Activated naive CD8-positive, alpha-beta T cell treated with anti-CD3 and anti-CD28 coated beads, Interleukin-2, amount 10 ng/mL, durations not matched to agents 7 days and 5 days (primary cell): ENCODE measurements around the gene EDARADD. TPM values are rescaled to one million over a fixed set of nuclear protein-coding genes. Genes with fewer than 3 reads are reported as not detected.

Source experiments
- ATAC-seq: fragments of 150-1000 bp; cut with Tn5 transposase; one replicate; pipeline ENCODE4 v1.10.0; 2021; ENCODE audit warnings: low read depth, moderate library complexity
- POLR2A ChIA-PET: fragments of 350-600 bp; sonication (Branson Sonifier 250); formaldehyde crosslinking; loops from one replicate; lab custom pipeline; 2021; ENCODE audit warnings: antibody characterized with exemption; lab: Charles Lee
- DNase-seq: peaks from one replicate; pipeline ENCODE4 v3.0.0; 2021
- H3K27ac Mint-ChIP-seq: one replicate; pipeline ENCODE4 v1.8.0; 2022; ENCODE audit warnings: mild to moderate bottlenecking, mixed read lengths
- H3K27me3 Mint-ChIP-seq: one replicate; pipeline ENCODE4 v1.8.0; 2022; ENCODE audit warnings: mild to moderate bottlenecking, moderate library complexity, mixed read lengths
- H3K36me3 Mint-ChIP-seq: one replicate; pipeline ENCODE4 v1.8.0; 2021; ENCODE audit warnings: mild to moderate bottlenecking, mixed read lengths
- H3K4me1 Mint-ChIP-seq: one replicate; pipeline ENCODE4 v1.8.0; 2021; ENCODE audit warnings: mixed read lengths
- H3K4me3 Mint-ChIP-seq: one replicate; pipeline ENCODE4 v1.8.0; 2022; ENCODE audit warnings: mild to moderate bottlenecking, moderate library complexity, mixed read lengths
- H3K9me3 Mint-ChIP-seq: one replicate; pipeline ENCODE4 v1.8.0; 2021; ENCODE audit warnings: mixed read lengths
- total RNA-seq, 2 experiments: library from RNA; stranded (reverse); gene quantifications; one replicate each; pipeline ENCODE4 v1.2.3, GENCODE V29; 2021

Gene EDARADD
- total RNA-seq, 2 experiments from 2014 or later, result 3.1 to 3.6 TPM

- POLR2A ChIA-PET, result no interaction called here
- H3K4me3 Mint-ChIP-seq, result no peak overlapping the region
- peaks cover 5% of the 10 kb centered on the region for H3K4me1 Mint-ChIP-seq
- no peaks in the 10 kb centered on the region for H3K36me3 Mint-ChIP-seq
- H3K9me3 Mint-ChIP-seq, result no peaks in the 10 kb centered on the region
- DNase-seq, result no peak
- H3K27ac Mint-ChIP-seq, result no peak overlapping the region
- ATAC-seq, result no peak
- peaks cover 10% of the 10 kb centered on the region for H3K27me3 Mint-ChIP-seq
Observed at GRCh38 chr1:236509647-236510401, 115.7 kb downstream of the EDARADD start.

GRCh38 chr1:236511735-236512418, 117.8 kb downstream of the EDARADD start:
- DNase-seq, result no peak
- peaks cover 13% of the 10 kb centered on the region for H3K4me1 Mint-ChIP-seq

GRCh38 chr1:236514703-236515442, 120.8 kb downstream of the EDARADD start:
- no peak for DNase-seq
- Mint-ChIP-seq H3K4me3 (no peak overlapping the region), H3K36me3 (no peaks in the 10 kb centered on the region)

More at GRCh38 chr1:236511735-236512418, 117.8 kb downstream of the EDARADD start:
- POLR2A ChIA-PET, result no interaction called here
- H3K27ac Mint-ChIP-seq, result no peak overlapping the region
- ATAC-seq, result no peak
- H3K4me3 Mint-ChIP-seq, result no peak overlapping the region
- peaks cover 11% of the 10 kb centered on the region for H3K27me3 Mint-ChIP-seq
- no peaks in the 10 kb centered on the region for H3K36me3 Mint-ChIP-seq
- H3K9me3 Mint-ChIP-seq, result no peaks in the 10 kb centered on the region

GRCh38 chr1:236515443-236515958, 121.4 kb downstream of the EDARADD start:
- H3K9me3 Mint-ChIP-seq, result no peaks in the 10 kb centered on the region
- H3K4me1 Mint-ChIP-seq, result peaks cover 15% of the 10 kb centered on the region
- H3K27me3 Mint-ChIP-seq, result peaks cover 17% of the 10 kb centered on the region
- no peak for ATAC-seq
- H3K4me3 Mint-ChIP-seq, result no peak overlapping the region
- POLR2A ChIA-PET, result no interaction called here
- no peaks in the 10 kb centered on the region for H3K36me3 Mint-ChIP-seq
- DNase-seq, result no peak
- H3K27ac Mint-ChIP-seq, result no peak overlapping the region

More at GRCh38 chr1:236514703-236515442, 120.8 kb downstream of the EDARADD start:
- Mint-ChIP-seq H3K9me3 (no peaks in the 10 kb centered on the region), H3K4me1 (peaks cover 15% of the 10 kb centered on the region), H3K27me3 (peaks cover 21% of the 10 kb centered on the region), H3K27ac (no peak overlapping the region)
- POLR2A ChIA-PET, result no interaction called here
- no peak for ATAC-seq

DNA sequence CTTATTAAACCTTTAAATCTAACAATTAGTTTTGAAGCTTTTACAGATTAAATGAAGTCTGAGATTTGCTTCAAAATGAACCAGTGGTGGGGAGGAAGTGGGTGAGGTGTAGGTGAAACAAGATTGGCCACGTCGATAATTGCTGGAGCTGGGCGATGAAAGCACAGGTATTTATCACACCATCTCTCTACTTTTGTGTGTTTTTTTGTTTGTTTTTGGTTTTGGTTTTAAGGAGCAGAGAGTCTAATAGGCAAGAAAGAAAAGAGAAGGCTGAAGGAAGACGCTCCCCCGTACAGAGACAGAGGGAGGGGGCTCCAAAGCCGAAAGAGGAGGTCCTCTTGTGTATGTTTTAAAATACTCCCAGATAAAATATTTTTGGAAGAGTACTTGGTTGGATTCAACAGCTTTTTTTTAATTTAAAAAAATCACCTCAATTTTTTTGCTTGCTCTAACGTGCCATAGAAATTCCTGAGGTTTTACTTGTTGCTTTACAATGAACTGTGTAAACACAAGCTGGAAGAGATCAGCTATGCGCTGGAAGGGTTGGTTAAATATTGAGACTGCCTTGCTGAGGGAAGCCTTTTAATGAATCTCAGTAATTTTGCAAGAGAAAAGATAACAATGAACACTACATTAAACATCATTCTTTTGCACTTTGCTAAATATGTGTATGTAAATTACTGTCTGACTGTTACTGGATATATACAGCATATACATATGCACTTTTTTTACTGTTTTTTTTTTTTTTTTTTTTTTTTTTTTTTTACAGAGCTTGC, 123.0 kb downstream of the EDARADD start:
- POLR2A ChIA-PET, result no interaction called here
- Mint-ChIP-seq H3K36me3 (peaks cover 3% of the 10 kb centered on the region), H3K27ac (peak overlapping the region; percentile 49), H3K9me3 (no peaks in the 10 kb centered on the region), H3K27me3 (peaks cover 13% of the 10 kb centered on the region), H3K4me1 (peaks cover 15% of the 10 kb centered on the region), H3K4me3 (peak overlapping the region; percentile 60)
- peak; percentile 73 for ATAC-seq
- DNase-seq, result no peak

DNA sequence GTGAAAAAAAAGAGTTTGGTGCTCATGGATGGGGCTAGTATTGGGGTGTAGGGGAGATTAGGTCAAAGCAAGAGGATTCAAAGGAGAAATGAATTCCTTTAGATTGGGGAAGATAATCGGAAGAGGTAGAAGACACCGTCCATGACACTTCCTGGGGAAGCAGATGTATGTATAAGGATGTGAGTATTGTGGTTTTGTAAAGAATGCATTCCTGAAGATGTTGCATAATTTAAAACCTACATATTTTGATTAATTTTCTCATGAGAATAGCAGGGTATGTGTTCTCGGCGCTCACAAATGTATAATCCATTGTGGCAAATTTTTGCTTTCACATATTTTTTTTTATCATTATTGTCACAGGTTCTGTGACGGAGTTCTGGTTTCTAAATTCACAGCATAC, 124.2 kb downstream of the EDARADD start:
- Mint-ChIP-seq H3K9me3 (no peaks in the 10 kb centered on the region), H3K27ac (no peak overlapping the region), H3K4me3 (no peak overlapping the region), H3K36me3 (peaks cover 3% of the 10 kb centered on the region), H3K27me3 (peaks cover 13% of the 10 kb centered on the region), H3K4me1 (peaks cover 18% of the 10 kb centered on the region)
- ATAC-seq, result no peak
- POLR2A ChIA-PET, result no interaction called here
- DNase-seq, result no peak

DNA sequence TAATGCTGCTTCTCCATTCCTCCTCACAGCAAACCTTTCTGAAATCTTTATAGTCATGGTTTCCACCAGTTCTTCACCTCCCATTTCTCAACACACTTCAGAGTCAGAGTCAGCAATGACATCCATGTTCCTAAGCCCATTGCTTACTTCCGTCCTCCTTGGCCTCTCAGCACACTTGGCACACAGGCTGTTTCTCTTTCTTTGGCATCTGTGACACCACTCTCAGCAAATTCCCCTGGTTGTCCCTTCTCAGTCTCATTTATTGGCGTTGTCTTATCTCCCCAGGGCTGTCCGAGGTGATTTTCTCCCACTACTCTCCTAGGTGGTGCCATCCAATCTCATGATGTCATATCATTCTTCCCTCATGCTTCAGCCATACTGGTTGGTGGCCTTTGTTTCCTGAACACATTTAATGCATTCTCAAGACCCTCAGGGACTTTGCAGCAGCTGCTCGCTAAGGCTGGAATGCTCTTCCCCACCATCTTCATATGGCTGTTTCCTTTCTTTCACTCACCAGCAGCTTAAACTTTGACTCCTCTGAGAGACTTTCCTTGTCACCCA, 126.4 kb downstream of the EDARADD start:
- Mint-ChIP-seq H3K27me3 (peaks cover 13% of the 10 kb centered on the region), H3K36me3 (peaks cover 3% of the 10 kb centered on the region), H3K4me3 (no peak overlapping the region), H3K9me3 (no peaks in the 10 kb centered on the region), H3K4me1 (peaks cover 21% of the 10 kb centered on the region), H3K27ac (no peak overlapping the region)
- POLR2A ChIA-PET, result no interaction called here
- no peak for DNase-seq
- no peak for ATAC-seq

DNA sequence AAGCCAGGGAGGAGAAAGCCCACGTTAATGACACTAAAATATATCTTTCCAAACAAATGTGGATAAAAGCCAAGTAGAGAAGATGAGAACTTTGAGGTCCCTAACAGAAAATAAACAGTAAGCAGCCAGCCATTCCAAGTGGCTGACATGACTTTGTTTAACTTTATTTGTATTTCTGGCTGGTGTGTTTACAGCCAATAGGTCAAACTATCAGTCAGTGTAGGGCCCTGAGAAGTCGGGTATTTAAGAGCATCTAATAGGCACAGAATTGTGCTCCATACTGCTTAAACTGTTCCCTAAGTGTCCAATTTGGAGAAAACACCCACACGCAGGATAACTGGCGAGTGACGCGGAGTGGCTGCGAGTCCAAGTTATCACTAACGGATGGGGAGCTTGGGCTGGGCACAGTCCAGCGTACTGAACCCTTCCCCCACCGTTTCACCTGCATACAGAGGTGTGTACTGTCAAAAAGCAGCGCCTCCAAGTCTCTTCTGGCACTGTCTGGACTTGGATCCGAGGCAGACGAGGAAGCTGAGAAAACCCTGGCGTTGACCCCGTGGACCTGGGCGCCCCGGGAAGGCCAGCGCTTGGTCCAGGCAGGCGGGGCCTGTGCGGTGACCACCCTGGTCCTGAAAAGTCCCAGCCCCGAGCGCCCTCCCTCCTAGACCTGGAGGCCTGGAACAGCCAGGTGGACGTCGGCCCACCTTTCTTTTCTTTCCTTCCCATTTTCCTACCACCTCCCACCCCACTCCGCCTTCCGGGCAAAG, 129.0 kb downstream of the EDARADD start:
- Mint-ChIP-seq H3K36me3 (peaks cover 13% of the 10 kb centered on the region), H3K4me3 (peak overlapping the region; percentile 97), H3K4me1 (peaks cover 9% of the 10 kb centered on the region), H3K27me3 (peaks cover 10% of the 10 kb centered on the region), H3K9me3 (no peaks in the 10 kb centered on the region), H3K27ac (peak overlapping the region; percentile 98)
- DNase-seq, result no peak
- POLR2A ChIA-PET, result interaction anchor here (0.8 to 1.1 kb wide), 2 partner anchors 12 to 81 kb away, joined by 3 to 4 read pairs; partner anchors contain the start of gene HEATR1
- ATAC-seq, result peak; percentile 3

GRCh38 chr1:236523704-236524141, 129.6 kb downstream of the EDARADD start, which contains the start of gene LGALS8:
Gene LGALS8, plus strand, starts transcription at chr1:236523982. Its CDS starts 2,089 bp downstream, at chr1:236526071.
- Mint-ChIP-seq H3K4me3 (peak within 1 kb of the TSS; percentile 97), H3K36me3 (peaks cover 13% of the 10 kb centered on the region), H3K4me1 (peaks cover 8% of the 10 kb centered on the region), H3K27me3 (peaks cover 5% of the 10 kb centered on the region), H3K9me3 (no peaks in the 10 kb centered on the region), H3K27ac (peak within 1 kb of the TSS; percentile 98)
- POLR2A ChIA-PET, result interaction anchor here (0.8 to 1.1 kb wide), 2 partner anchors 12 to 80 kb away, joined by 3 to 4 read pairs; partner anchors contain the start of gene HEATR1
- ATAC-seq, result peak; percentile 80
- DNase-seq, result peak; percentile 87

GRCh38 chr1:236524142-236524894, 130.2 kb downstream of the EDARADD start:
- peaks cover 13% of the 10 kb centered on the region for H3K36me3 Mint-ChIP-seq
- H3K9me3 Mint-ChIP-seq, result no peaks in the 10 kb centered on the region
- H3K27ac Mint-ChIP-seq, result peak overlapping the region; percentile 98
- peaks cover 4% of the 10 kb centered on the region for H3K27me3 Mint-ChIP-seq
- POLR2A ChIA-PET, result interaction anchor here (1.1 kb wide), 1 partner anchor 80 kb away, joined by 4 read pairs; the partner anchor contains the start of gene HEATR1
- ATAC-seq, result peak; percentile 84
- peak overlapping the region; percentile 97 for H3K4me3 Mint-ChIP-seq
- no peak for DNase-seq
- H3K4me1 Mint-ChIP-seq, result peaks cover 11% of the 10 kb centered on the region

DNA sequence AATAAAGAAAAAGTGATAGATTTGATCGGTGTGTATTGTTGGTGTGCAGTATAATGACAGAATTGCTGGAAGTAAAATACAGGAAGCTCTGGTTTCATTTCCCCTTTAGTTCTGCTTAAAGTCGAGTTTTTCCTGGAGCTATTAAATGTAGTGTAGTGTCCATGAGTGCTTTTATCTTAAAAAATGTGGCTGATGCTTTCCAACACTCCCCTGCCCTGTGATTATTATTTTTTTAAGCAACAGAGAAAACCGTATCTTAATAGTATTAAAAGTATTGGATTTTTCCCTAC, 130.8 kb downstream of the EDARADD start:
- ATAC-seq (no peak), DNase-seq (no peak)
- peak overlapping the region; percentile 98 for H3K27ac Mint-ChIP-seq
- H3K9me3 Mint-ChIP-seq, result no peaks in the 10 kb centered on the region
- H3K27me3 Mint-ChIP-seq, result no peaks in the 10 kb centered on the region
- H3K36me3 Mint-ChIP-seq, result peaks cover 13% of the 10 kb centered on the region
- POLR2A ChIA-PET, result no interaction called here
- peaks cover 11% of the 10 kb centered on the region for H3K4me1 Mint-ChIP-seq
- peak overlapping the region; percentile 97 for H3K4me3 Mint-ChIP-seq
